Astrocyte of the cerebellum (primary cell): ENCODE measurements around the gene TENM4.
"Not testable (repeated sequence)": the region's sequence is repeated elsewhere in the genome, so short reads cannot be mapped to it uniquely, and the experiment has no call there.

Experiments
- DNase-seq: peaks from one replicate; pipeline ENCODE4 v3.0.0-alpha.2; 2011; ENCODE audit warnings: low read depth
- H3K4me3 ChIP-seq: 2 replicates; pipeline ENCODE4 v1.5.1; 2011; ENCODE audit warnings: mild to moderate bottlenecking, low read depth, low read length, moderate library complexity
- in situ Hi-C: cut with HindIII; loops from 2 replicates; pipeline ENCODE4 v1.10.0; 2017; ENCODE audit warnings: low sequenced_read_pairs
- TF ChIP-seq, protein P1 (sequence below): IDR thresholded peaks from 2 replicates; pipeline ENCODE4 v1.5.1; 2012; ENCODE audit warnings: low read length, low read depth, moderate library complexity, mild to moderate bottlenecking; ENCODE audit errors: missing control alignments

TENM4 gene

DNA sequence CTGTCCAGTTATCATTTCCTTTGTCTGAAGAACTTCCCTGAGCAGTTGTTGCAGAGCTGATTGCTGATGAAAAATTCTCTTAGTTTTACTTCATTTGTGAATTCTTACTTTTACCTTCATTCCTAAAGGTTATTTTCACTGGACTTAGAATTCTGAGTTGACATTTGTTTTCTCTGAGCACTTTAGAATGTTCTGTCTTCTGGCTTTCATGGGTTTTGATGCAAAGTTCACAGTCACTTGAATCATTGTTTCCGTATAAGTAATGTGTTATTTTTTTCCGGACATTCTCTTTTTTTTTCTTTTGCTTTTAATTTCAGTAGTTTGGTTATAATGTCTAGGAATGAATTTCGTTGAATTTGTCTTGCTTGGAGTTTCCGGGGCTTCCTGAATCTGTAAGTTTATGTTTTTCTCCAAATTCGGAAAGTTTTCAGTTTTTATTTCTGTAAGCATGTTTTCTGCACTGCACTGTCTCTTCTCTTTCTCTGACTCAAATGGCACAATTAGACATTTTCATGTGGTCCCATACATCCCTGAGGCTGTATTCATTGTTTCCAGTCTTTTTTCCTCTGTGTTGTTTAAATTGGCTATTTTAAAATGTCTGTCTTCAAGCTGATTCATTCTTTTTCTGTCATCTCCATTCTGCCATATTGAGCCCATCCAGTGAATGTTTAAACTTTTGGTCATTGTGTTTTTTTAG is 797.7 kb downstream of the TENM4 start:
- DNase-seq, result no peak
- H3K4me3 ChIP-seq, result no peak overlapping the region
- in situ Hi-C loops, result no loop called here
- TF ChIP-seq, protein P1, sequence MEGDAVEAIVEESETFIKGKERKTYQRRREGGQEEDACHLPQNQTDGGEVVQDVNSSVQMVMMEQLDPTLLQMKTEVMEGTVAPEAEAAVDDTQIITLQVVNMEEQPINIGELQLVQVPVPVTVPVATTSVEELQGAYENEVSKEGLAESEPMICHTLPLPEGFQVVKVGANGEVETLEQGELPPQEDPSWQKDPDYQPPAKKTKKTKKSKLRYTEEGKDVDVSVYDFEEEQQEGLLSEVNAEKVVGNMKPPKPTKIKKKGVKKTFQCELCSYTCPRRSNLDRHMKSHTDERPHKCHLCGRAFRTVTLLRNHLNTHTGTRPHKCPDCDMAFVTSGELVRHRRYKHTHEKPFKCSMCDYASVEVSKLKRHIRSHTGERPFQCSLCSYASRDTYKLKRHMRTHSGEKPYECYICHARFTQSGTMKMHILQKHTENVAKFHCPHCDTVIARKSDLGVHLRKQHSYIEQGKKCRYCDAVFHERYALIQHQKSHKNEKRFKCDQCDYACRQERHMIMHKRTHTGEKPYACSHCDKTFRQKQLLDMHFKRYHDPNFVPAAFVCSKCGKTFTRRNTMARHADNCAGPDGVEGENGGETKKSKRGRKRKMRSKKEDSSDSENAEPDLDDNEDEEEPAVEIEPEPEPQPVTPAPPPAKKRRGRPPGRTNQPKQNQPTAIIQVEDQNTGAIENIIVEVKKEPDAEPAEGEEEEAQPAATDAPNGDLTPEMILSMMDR, result no peak

DNA sequence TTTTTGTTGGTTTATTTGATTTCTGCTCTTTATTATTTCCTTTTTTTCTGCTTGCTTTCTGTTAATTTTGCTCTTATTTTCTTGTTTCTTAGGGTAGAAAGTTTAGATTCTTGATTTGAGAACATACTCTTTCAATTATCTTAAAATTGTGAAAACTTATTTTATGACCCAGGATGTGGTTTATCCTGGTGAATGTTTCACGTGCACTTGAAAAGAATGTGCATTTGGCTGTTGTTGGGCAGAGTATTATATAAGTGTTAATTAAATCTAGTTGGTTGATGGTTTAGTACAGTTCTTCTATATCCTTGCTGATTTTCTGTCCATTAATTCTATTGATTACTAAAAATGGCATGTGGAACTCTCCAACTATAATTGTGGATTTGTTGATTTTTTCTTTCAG is 799.3 kb downstream of the TENM4 start:
- TF ChIP-seq, protein P1, result no peak
- DNase-seq, result no peak
- H3K4me3 ChIP-seq, result no peak overlapping the region
- in situ Hi-C loops, result no loop called here

DNA sequence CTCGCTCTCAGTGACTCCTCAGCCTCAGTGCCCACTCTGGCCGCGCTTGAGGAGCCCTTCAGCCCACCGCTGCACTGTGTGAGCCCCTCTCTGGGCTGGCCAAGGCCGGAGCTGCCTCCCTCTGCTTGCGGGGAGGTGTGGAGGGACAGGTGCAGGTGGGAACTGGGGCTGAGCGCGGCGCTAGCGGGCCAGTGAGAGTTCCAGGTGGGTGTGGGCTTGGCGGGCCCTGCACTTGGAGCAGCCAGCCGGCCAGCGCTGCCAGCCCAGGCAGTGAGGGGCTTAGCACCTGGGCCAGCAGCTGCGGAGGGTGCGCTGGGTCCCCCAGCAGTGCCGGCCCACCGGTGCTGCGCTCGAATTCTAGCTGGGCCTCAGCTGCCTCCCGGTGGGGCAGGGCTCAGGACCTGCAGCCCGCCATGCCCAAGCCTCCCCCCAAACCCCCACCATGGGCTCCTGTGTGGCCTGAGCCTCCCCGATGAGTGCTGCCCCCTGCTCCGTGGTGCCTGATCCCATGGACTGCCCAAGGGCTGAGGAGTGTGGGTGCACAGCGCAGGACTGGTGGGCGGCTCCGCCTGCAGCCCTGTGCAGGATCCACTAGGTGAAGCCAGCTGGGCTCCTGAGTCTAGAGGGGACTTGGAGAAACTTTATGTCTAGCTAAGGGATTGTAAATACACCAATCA is 802.0 kb downstream of the TENM4 start:
- no peak for DNase-seq

DNA sequence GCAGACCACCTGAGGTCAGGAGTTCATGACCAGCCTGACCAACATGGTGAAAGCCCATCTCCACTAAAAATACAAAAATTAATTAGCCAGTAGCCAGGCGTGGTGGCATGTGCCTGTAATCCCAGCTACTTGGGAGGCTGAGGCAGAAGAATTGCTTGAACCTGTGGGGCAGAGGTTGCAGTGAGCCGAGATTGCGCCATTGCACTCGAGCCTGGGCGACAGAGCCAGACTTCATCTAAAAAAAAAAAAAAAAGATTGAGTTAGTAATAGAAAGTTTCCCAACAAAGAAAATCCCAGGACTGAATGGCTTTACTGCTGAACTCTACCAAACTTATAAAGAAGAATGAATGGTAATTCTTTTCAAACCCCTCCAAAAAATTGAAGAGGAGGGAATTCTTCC is 803.3 kb downstream of the TENM4 start:
- in situ Hi-C loops, DNase-seq, H3K4me3 ChIP-seq: not testable (repeated sequence)

More for the DNA sequence above, 802.0 kb downstream of the TENM4 start:
- TF ChIP-seq, protein P1, result no peak
- in situ Hi-C loops, result no loop called here
- no peak overlapping the region for H3K4me3 ChIP-seq

DNA sequence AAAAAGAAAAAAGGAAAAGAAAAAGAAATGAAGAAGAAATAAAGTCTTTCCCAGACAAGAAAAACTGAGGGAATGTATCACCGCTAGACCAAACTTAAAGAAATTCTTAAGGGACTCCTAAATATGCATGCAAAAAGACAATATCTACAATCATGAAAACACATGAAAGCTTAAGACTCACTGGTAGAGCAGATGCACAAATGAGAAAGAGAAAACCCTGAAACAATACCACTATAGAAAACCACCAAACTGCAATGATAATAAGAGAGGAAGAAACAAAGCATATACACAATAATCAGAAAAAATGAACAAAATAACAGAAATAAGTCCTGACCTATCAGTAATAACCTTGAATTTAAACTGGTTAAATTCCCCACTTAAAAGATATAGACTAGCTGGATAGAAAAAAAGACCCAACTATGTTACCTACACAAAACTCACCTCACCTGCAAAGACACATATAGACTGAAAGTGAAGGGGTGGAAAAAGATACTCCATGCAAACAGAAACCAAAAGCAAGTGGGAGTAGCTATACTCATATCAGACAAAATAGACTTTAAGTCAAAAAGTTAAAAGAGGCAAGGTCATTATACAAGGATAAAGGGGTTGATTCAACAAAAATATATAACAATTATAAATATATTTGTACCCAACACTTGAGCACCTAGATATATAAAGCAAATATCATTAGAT is 804.9 kb downstream of the TENM4 start:
- H3K4me3 ChIP-seq, result no peak overlapping the region
- DNase-seq, result no peak
- in situ Hi-C loops, result no loop called here
- TF ChIP-seq, protein P1, result no peak

DNA sequence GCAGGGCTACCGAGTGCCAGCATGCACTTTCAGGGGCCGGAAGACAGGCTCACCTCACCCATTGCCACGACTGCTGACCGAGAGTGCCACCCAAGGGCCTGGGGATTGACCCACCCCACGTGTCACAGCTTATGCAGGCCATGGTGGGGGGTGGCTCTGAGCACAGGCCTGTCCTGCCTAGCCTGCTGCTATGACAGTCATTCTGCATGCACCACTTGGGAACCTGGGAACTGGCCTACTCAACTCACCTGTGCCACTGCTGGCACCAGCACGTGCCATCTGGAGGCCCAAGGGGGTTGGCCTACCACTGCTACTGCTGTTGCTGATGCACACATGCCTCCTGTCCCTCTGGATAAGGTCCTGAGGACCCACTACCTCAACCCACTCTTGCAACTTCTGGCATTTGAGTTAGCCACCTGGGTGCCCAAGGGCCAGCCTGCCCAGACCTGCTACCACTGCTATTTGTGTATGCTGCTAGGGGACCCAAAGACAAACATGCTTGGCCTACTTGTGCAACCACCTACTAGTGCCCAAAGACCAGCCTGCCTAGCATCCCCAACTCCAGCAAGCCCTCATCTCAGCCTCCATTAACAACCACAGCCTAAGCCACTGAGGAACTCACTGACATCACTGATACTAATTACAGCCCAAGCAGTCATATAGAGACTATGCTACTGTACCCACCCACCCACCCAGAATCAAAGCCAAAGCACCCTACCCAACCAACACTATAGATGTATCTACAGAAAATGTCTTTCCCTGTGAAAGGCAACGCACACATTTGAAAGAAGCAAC is 807.1 kb downstream of the TENM4 start:
- H3K4me3 ChIP-seq, result no peak overlapping the region
- TF ChIP-seq, protein P1, result no peak
- DNase-seq, result no peak
- in situ Hi-C loops, result no loop called here
